ENCODE measurements around the gene TEPSIN.

- no peak for TF ChIP-seq CTCF (IDR thresholded peaks at IDR 0.05)
- no peak for TF ChIP-seq POLR2AphosphoS5 (IDR thresholded peaks at IDR 0.05)
These were observed 47.8 kb upstream of the TEPSIN start for GRCh38 chr17:81286491-81287145.

Data from upper lobe of left lung (tissue), 4 donors.